HG02763 (cell line): ENCODE results near the gene ARHGAP6.

Experiments
- ATAC-seq: cut with Tn5 transposase; IDR thresholded peaks from one replicate; pipeline ENCODE4 v1.9.1; 2021; ENCODE audit warnings: mild to moderate bottlenecking, moderate library complexity; ENCODE audit not compliant: unreplicated experiment

The ARHGAP6 gene

DNA sequence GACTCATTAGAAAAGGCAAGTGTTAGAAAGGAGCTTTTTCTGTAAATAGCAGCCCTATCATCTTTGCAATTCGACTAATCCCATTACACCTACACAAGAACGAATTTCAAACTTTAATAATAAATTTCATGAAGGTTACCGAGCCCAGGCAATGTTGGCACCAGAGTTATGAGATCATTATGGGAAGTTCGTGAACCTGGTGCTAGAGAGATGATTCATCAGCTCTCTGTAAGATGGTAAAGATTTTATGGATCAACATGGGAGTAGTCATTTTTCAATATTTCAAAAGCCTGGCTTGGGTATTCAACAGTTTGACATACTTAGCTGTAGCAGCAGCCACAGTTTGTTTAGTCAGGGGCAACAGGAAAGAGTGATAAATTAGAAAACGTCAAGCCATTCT is 336.7 kb downstream of the ARHGAP6 start:
- no peak for ATAC-seq

DNA sequence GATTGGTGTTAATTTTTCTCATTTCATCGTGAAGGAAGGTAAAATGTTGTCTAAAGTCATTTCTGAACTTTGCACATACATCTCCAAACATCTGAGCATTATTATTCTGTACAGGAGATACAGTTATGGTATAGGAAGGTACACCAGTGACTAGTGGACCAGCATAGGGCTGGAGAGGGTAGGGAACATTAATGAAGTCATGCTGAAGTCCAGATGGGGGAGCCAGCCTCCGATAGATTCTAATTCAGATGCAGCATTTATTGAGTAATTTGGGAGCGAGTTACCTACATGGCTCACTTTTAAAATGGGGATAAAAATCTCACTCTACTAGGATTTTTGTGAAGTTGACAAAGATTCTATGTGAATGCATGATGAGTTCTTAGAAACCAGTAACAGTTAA is 337.6 kb downstream of the ARHGAP6 start:
- no peak for ATAC-seq

DNA sequence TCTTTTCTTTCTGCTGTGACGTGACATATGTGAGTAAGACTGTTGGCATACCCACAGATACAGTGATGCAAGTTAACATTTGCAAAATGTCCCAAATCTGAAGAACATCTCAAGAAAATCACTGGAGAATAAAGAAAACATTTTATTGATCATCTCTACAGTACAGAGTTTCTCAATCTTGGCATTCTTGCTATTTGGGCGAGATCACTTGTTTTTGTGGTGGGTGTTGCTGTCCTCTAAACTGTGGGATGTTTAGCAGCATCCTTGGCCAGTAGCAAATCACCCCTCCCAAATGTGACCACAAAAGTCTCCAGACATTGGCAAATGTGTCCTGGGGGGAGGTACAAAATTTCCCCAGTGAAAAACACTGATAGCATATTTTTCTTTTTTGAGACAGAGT is 343.7 kb downstream of the ARHGAP6 start:
- ATAC-seq: no peak

DNA sequence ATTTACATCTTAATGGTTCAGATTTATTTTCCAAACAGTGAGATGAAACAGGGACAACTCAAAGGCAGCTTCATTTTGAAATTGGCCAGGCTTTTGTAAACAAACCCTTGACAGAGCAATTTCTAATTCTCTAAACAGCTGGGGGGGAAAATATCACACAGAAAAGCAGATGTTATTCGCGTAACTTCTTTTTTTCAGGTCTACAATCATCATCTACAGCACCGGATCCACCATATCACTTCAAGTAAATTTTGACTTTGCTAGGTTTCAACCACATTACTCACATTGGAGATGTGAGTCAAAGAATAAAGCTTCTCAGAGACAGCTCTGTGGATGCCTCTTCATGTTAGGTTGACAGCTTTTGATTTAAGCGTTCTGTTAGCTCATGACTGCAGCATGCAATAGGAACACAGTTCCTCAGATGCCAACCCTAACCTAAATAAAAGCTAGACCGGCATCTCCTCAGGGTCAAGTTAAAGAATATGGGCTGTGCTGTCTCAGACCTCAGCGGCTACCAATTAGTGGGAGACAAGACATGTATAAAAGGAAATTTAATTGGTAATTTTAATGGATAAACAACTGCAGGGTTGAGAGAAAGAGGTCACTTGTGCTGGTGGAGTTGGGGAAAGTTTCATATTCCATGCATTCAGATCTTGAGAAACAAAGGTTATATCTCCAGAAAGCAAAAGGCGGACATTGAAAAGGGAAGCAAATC is 345.8 kb downstream of the ARHGAP6 start:
- ATAC-seq: no peak

DNA sequence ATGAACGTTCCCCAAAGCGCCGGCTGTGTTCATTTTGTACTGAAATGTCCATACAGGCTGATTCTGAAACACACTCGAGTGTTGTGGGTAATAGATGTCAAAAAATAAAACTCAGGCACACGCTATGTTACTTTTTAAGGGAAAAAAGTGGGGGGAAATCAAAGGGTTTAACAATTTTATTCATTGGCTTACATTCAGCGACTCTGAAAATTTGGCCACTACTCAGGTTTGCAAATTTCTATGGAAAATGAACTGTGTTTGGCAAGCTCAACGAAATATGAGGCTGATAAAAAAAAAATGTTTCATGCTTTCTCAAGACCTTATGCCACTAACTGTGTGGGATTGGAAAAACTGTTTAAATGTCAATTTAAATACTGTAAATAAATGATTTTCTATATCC is 354.0 kb downstream of the ARHGAP6 start:
- no peak for ATAC-seq

DNA sequence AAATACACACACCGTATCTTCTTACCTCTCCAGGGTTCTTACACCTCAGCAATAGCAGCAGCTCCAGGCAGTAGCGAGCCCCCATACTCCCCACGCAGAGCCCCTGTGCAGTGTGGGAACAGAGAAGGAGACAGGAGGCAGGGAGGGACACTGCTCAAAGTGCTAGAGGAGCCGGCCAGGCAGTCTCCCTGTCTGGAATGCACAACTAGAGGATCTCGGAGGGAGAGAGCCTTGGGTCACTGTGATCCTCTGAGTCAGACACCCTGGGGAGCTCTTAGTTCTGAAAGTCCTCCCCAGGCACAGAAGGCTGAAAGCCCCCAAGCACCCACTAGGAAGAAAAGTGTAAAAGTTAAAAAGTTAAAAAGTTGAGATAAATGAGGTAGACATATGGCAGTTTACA is 356.5 kb downstream of the ARHGAP6 start:
- no peak for ATAC-seq

DNA sequence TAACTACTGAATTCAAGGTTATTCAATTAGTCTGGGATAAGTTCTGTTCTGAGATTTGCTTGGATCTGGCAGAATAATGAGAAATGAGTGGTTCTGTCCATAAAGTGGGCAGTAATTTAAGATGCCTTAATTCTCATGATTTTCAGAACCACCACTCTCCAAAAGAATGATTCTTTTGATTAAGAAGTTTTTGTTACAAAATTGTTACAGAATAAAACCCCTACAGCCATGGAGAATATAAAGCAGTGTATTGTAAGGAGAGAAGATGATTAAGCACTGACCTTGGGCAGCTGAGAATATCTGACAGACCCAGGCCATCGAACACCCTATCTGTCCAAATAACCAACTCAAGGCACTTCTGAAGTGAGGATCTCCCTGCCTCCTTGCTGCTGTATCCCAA is 360.1 kb downstream of the ARHGAP6 start:
- no peak for ATAC-seq

DNA sequence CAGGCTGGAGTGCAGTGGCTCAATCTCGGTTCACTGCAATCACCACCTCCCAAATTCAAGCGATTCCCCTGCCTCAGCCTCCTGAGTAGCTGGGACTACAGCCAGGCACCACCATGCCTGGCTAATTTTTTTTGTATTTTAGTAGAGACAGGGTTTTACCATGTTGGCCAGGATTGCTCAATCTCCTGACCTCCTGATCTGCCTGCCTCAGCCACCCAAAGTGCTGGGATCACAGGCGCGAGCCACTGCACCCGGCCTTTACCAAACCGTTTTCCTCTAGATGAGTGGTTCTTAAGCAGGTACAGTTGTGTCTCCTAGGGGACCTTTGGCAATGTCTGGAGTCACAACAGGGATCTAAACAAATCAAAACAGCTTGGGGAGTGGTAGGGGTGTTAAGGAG is 360.9 kb downstream of the ARHGAP6 start:
- ATAC-seq: no peak

DNA sequence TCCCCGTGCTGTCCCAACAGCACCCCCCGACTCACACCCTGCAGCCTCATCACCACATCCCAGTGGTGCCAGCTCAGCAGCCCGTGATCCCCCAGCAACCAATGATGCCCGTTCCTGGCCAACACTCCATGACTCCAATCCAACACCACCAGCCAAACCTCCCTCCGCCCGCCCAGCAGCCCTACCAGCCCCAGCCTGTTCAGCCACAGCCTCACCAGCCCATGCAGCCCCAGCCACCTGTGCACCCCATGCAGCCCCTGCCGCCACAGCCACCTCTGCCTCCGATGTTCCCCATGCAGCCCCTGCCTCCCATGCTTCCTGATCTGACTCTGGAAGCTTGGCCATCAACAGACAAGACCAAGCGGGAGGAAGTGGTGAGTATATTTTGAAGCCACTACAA is 367.1 kb downstream of the ARHGAP6 start:
- no peak for ATAC-seq

DNA sequence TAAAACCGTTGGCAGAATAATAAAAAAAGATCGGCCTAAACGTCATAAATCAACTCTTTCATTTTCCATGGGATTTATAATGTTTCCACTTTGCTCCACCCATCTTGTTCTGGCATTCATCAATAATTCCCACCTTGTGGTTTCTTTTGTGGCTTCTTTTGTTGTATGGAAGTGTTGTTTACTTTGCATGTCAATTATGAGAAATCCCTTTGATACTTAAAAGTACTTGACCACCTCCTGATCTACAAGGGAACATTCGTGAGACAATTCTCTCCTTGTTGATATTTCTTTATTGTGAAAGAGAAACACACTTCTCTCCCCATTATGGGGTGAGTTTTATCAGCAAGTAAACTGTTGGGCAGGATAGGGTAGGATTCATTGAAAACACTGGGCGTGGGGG is 369.7 kb downstream of the ARHGAP6 start:
- ATAC-seq: no peak

DNA sequence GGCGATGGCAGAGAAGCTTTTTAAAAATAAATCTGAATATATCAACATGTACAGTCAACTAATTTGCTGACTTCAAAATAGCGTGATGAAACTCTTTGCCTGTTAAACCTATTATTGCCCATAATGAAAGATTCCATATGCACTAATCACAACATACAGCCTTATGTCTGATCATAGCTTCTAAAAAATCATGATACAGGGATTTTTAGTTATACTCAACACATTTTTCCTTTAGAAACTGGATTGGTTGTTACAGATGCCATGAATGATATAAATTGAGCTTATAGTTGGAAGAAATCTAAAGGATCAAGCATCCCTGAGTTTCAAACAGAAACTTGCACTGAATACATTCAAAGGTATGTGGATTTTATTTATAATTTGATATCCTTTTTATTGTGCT is 372.6 kb downstream of the ARHGAP6 start, which contains the start of gene AMELX:
Gene AMELX, plus strand, starts transcription at position 301 of the 400 bp plus-strand sequence. CDS start 1,376 bp downstream, outside the sequence.
- no peak for ATAC-seq

DNA sequence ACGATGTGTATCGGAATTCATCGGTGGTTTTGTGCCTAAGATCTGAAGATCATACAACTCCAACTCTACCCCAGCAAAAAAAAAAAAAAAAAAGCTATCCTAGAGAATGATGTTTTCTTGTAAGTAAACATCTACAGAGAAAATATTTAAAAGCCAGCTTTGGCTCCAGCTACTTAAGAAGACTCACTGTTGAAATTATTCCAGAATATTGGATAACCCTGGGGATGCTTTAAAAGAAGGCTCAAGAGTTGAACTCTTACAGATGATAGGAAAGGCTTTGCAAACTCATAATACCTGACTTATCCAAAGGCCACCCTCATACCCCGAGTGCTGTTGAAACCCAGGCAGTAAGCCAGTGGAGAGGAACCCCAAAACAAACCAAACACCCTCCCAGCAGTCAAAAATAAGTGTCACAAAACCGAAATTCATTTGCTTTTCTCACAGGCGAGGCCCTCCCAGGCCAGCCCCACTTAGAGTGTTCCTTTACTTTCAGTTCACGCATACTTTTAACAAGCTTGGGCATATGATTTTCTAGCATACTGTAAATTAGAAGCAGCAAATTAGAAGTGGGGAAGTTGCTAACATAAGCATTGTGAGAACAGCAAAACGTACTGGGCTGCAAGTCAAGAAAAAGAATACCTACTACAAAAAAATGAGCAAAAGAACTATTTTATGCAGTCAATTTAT is 375.2 kb downstream of the ARHGAP6 start:
- ATAC-seq: no peak

DNA sequence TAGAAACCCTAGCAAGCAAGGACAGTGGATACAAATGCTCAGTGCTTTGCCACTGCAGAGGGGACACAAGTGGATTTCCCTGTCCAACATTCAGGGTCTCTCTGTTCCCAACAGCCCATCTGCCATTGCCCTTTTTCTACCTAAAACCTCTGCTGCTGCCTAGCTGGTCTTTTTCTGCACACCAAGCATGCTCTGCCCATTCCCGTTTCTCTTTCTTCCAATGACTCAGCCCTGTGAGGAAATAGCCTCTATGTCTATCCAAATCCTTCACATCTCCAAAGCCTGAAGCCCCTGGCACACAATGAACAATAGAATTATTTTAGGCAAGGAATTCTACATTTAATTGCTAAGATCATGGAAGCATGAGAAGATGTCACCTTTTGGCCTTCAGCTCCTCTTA is 378.2 kb downstream of the ARHGAP6 start:
- no peak for ATAC-seq

DNA sequence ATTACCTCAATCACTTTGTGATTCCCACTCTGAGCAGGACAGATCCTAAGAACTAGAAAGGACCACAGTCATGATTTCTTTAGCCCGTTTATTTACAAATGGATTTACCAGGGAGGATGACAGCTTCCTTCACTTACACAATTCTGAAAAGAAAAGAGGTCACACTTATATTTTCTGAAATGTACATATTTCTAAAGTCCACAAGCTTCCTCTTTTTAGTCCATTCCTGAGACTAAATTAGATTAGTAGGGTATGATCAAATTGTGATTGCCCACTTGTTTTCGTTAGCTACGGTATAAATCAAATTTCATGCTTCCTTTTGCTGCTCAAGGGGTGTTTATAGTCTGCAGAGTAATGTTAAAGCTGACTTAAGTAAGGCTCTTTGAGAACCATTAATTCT is 380.1 kb downstream of the ARHGAP6 start:
- no peak for ATAC-seq

DNA sequence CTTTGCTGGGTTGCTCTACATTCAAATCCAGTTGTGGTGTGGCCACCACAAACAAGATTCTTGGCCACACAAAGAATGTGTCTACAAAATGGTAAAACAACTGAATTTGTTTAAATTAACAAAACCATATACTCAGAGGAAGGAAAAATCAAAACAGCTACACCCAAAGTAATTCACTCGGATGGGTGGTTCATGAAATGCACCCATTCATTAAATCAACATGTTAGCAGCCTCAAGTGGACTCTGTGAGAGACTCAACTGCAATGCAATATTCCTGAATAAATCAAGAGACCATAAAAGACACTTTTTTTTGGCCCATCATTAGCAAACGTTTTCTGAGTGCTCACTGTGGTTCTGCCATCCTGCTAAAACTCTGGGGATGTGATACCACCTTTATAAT is 383.7 kb downstream of the ARHGAP6 start:
- ATAC-seq: no peak

DNA sequence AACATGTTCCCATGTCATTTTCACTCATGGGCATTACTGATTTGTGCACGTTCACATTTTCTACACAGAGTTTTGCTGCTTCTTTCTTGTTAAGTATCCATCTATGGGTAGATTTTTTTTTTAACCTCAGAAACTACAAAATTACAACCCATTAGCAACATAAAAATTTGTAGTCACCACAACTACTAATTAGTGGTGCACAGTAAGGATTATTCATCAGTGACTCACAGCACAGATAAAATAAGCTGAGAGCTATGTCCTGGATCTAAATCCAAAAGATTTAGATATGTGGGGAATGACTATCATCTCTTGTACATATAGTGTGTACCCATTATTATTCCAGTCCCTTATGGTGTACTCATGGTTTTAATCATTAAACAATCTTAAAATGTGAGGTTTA is 392.2 kb downstream of the ARHGAP6 start:
- no peak for ATAC-seq

DNA sequence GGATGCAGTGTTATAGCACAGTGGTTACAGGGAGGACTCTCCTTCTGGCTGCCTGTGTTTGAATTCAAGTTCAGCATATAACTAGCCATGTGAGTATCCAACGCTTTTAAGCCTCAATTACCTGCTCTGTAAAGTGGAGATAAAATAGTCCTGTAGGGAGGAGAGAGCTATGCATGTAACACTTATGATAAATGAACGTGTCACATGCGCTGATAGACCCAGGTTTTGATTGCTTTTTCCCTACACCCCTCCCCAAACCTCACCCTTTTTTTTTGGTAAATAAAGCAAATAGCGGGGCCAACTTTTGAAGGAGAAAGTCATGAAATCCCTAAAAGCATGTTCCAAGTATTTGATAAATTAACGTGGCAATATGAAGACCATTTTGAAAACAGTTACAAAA is 392.9 kb downstream of the ARHGAP6 start:
- no peak for ATAC-seq

DNA sequence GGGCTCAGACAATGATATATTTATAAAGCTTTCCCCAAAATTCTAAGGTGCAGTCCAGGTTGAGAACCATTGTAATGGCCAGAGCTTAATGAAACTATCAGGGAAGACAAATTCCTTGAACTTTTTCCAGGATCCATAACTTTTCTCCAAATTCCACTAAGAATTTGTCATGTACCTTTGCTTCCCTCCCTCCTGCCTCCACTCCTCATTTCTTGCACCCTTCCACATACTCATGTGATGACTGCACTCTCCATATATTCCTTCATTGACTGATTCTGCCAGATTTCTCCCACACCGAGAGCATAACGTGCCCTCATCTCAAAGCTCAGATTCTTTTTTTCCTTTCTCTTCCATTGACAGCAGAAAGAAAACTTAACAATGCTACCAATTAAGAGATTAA is 393.4 kb downstream of the ARHGAP6 start:
- no peak for ATAC-seq

DNA sequence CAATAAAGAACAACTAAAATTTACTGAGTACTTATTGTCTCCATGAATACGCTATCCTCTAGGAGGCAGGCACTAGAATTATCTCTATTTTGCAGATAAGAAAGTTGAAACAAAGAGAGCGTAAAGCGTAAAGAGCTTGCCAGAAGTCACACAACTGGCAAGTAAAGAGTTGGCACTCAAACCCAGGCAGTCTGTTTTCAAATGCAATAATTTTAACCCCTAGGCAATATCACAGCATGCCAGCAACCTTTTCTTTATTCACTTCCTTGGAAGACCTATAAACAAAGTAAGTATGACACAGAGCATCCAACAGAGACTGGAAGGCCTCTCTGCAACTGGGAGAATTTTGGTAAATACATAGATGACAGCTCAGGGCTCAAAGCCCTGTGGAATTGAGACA is 395.7 kb downstream of the ARHGAP6 start:
- no peak for ATAC-seq

DNA sequence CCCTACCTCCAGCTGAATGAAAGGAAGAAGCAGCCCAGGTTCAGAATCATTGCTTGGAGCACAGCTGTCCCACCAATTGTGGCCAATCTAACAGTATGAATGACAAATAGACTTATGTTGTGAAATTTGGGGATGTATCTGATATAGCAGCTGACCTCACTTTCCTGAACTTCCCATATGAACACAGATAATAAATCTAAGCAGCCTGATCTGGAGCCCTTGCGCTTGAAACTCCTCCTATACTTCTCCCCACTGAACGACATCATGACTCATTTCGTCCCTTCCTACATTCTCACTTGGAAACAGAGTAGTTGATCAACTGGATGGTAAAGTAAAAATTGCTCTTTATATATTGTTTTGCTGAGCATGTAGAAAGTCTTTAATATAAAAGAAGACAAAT is 396.7 kb downstream of the ARHGAP6 start:
- ATAC-seq: no peak

DNA sequence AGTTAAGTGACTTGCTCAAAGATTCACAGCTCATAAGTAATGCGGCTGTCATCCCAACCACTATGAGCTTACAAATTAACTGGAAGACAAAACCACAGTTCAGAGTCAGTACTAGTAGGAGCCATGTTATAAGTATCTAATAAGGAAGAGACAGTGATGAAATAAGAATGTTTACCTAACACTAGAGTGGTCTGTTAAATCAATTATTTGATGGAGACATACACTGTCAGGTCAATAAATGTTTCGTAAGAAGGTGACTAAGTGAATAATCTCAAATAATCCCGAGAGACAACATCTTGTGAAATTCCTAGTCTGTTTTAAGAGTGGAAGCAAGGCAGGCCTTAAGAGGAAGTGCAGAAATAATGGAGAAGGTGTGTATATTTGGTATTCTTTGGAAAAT is 398.3 kb downstream of the ARHGAP6 start:
- no peak for ATAC-seq

DNA sequence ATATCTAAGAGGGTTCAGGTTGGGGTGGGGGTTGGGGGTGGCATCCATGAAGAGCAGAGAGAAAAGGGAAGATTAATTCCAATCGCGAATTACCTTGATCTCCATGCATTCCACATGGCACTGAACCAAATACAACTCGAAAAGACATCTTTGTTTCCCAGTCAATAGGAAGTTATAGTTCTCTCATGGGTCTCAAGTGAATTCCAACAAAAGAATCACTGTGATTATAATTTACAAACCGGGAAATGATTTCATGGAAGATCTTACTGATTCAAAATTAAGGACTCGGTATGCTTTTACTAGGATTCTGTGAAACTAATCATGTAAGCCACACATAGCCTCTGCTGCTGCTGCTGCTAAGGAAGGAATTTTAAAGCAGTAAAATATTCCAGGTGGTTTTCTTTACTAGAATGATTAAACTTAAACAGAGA is 399.1 kb downstream of the ARHGAP6 start:
- no peak for ATAC-seq

DNA sequence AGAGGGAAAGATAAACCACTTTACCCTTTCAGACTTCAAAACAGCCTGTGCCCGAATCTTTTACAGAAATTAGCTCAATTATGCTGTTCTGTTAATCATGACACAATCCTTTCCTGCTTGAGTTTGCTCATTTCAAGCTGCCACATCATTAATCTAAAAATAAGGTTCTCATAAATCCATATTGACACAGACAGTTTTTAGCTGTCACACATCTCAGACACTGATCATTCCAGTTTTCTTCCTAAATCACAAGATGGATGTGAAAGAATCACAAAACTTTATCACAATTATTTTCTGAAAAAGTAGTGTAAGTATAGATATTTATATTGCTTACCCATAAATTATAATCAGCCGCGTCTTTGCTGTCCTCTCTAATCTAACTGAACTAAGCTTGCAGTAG is 400.4 kb downstream of the ARHGAP6 start:
- no peak for ATAC-seq
